OCI-LY3 (cell line): ENCODE results near the gene RAMP1.

Experiments
- H2AFZ ChIP-seq: fragments of 200-600, 300-600 bp; shearing (Covaris generic); 2 replicates; pipeline ENCODE4 v1.6.0; 2014; ENCODE audit warnings: antibody characterized with exemption, low read depth, low read length
- H3K27ac ChIP-seq: fragments of 200-600, 300-600 bp; sonication (generic); 2 replicates; pipeline ENCODE4 v1.5.1; 2014; ENCODE audit warnings: mild to moderate bottlenecking, low read length, moderate library complexity, mixed read lengths
- H3K27me3 ChIP-seq: fragments of 200-600, 300-600 bp; sonication (generic); 2 replicates; pipeline ENCODE4 v1.6.1; 2014; ENCODE audit warnings: low read depth, low read length, mixed read lengths
- H3K36me3 ChIP-seq: fragments of 200-600, 300-600 bp; sonication (generic); replicated peaks from 2 replicates; pipeline ENCODE3; 2014; ENCODE audit warnings: low read depth, low read length, mixed read lengths
- H3K4me1 ChIP-seq: fragments of 300-600, 200-600 bp; sonication (generic); 2 replicates; pipeline ENCODE4 v1.6.1; 2014; ENCODE audit warnings: low read length, mixed read lengths
- H3K4me2 ChIP-seq: fragments of 200-600, 300-600 bp; sonication (generic); 2 replicates; pipeline ENCODE4 v1.6.1; 2014; ENCODE audit warnings: low read length, mixed read lengths
- H3K4me3 ChIP-seq: fragments of 300-600, 200-600 bp; sonication (generic); 2 replicates; pipeline ENCODE4 v1.5.1; 2014; ENCODE audit warnings: antibody characterized with exemption, mild to moderate bottlenecking, low read length, moderate library complexity
- H3K79me2 ChIP-seq: fragments of 300-600, 200-600 bp; shearing (Covaris generic); 2 replicates; pipeline ENCODE4 v1.6.1; 2014; ENCODE audit warnings: mild to moderate bottlenecking, low read length, mixed read lengths
- H3K9ac ChIP-seq: fragments of 300-600, 200-600 bp; shearing (Covaris generic); 2 replicates; pipeline ENCODE4 v1.6.0; 2014; ENCODE audit warnings: mild to moderate bottlenecking, low read length, moderate library complexity
- H3K9me3 ChIP-seq: fragments of 200-600, 300-600 bp; shearing (Covaris generic); 2 replicates; pipeline ENCODE4 v1.6.1; 2014; ENCODE audit warnings: low read length, mixed read lengths; ENCODE audit not compliant: insufficient read depth
- H4K20me1 ChIP-seq: fragments of 200-600, 300-600 bp; sonication (generic); 2 replicates; pipeline ENCODE4 v1.6.1; 2016; ENCODE audit warnings: low read length, mixed read lengths; ENCODE audit not compliant: insufficient read depth
- EZH2phosphoT487 ChIP-seq: fragments of 200-600 bp; shearing (Covaris generic); IDR thresholded peaks from 2 replicates; pipeline ENCODE4 v1.6.1; 2018; ENCODE audit warnings: antibody characterized with exemption, mixed run types, low read depth
- TF ChIP-seq, protein P1 (sequence below): fragments of 200-600, 300-600 bp; sonication (generic); IDR thresholded peaks from 2 replicates; pipeline ENCODE4 v1.5.1; 2014; ENCODE audit warnings: antibody characterized with exemption, low read length, low read depth

The RAMP1 gene

GRCh38 chr2:237940828-237941227, 81.4 kb downstream of the RAMP1 start:
- Histone ChIP-seq H3K27me3 (no peaks in the 10 kb centered on the region), H3K9ac (no peak overlapping the region), H2AFZ (no peak overlapping the region), H3K4me2 (no peak overlapping the region), H3K4me3 (no peak overlapping the region), H3K4me1 (no peaks in the 10 kb centered on the region), H3K9me3 (no peaks in the 10 kb centered on the region), H4K20me1 (no peaks in the 10 kb centered on the region), H3K79me2 (no peaks in the 10 kb centered on the region), H3K36me3 (no peaks in the 10 kb centered on the region), H3K27ac (no peak overlapping the region)
- no peak for TF ChIP-seq EZH2phosphoT487
- TF ChIP-seq, protein P1, sequence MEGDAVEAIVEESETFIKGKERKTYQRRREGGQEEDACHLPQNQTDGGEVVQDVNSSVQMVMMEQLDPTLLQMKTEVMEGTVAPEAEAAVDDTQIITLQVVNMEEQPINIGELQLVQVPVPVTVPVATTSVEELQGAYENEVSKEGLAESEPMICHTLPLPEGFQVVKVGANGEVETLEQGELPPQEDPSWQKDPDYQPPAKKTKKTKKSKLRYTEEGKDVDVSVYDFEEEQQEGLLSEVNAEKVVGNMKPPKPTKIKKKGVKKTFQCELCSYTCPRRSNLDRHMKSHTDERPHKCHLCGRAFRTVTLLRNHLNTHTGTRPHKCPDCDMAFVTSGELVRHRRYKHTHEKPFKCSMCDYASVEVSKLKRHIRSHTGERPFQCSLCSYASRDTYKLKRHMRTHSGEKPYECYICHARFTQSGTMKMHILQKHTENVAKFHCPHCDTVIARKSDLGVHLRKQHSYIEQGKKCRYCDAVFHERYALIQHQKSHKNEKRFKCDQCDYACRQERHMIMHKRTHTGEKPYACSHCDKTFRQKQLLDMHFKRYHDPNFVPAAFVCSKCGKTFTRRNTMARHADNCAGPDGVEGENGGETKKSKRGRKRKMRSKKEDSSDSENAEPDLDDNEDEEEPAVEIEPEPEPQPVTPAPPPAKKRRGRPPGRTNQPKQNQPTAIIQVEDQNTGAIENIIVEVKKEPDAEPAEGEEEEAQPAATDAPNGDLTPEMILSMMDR: no peak

DNA sequence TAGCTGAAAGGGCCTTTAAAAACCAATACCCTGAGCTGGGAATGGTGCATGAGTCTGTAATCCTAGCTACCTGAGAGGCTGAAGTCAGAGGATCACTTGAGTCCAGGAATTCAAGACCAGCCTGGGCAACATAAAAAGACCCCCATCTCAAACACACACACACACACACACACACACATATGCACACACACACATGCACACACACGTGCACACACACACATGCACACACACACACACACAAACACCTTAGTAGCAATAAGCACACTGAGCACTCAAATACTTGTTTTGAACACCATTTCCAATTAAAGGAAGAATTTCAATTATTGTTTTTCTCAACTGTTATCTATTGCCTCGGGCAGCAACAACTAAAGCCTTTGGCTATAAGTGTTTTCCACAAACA, 81.8 kb downstream of the RAMP1 start:
- Histone ChIP-seq H3K4me3 (no peak overlapping the region), H3K36me3 (no peaks in the 10 kb centered on the region), H3K4me1 (no peaks in the 10 kb centered on the region), H3K27me3 (no peaks in the 10 kb centered on the region), H3K27ac (no peak overlapping the region), H3K4me2 (no peak overlapping the region), H2AFZ (no peak overlapping the region), H3K79me2 (no peaks in the 10 kb centered on the region), H3K9ac (no peak overlapping the region), H3K9me3 (no peaks in the 10 kb centered on the region), H4K20me1 (no peaks in the 10 kb centered on the region)
- TF ChIP-seq EZH2phosphoT487: no peak
- TF ChIP-seq, protein P1: no peak

GRCh38 chr2:237942513-237942899, 83.1 kb downstream of the RAMP1 start:
- no peaks in the 10 kb centered on the region for H3K36me3 ChIP-seq
- no peak overlapping the region for H3K9ac ChIP-seq
- H4K20me1 ChIP-seq: no peaks in the 10 kb centered on the region
- no peak overlapping the region for H3K4me3 ChIP-seq
- no peaks in the 10 kb centered on the region for H3K9me3 ChIP-seq
- H3K79me2 ChIP-seq: no peaks in the 10 kb centered on the region
- H3K27ac ChIP-seq: no peak overlapping the region
- H3K4me1 ChIP-seq: no peaks in the 10 kb centered on the region
- TF ChIP-seq, protein P1: no peak
- TF ChIP-seq EZH2phosphoT487: no peak
- H2AFZ ChIP-seq: no peak overlapping the region
- no peaks in the 10 kb centered on the region for H3K27me3 ChIP-seq
- H3K4me2 ChIP-seq: no peak overlapping the region

DNA sequence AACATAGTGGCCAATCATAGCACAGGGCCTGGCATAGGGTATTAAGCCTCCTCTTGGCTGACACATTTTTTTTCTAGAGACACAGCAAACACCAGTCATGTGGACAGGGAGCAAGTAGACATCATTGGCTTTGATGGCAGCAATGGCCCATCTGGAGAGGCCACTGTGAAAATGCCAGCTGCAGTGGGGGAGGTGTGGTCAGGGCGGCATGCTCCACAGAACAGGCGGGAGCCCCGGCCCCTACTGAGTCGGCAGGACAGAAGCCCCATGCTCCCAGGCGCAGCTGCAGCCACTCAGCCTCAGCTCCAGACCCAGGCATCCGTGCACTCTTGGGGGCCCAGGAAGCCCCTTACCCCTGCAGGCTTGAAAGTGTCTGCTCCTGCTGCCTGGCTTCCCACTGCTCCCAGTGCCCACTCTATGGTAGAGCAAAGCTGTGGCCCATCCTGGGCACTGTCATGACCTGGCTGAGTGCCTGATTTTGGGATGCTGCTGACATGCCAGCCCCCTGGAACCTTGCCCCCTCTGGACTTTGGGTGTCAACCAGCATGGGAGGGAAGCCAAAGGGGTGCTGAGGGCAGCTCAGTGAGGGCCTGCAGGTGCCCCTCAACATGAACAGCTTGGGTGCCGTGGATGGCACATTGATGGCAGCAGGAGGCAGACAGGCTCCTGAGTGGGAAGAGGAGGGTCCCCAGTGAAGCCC, 84.1 kb downstream of the RAMP1 start:
- TF ChIP-seq, protein P1: no peak
- no peak for TF ChIP-seq EZH2phosphoT487
- no peaks in the 10 kb centered on the region for H3K79me2 ChIP-seq
- no peak overlapping the region for H3K4me2 ChIP-seq
- no peak overlapping the region for H3K9ac ChIP-seq
- H3K4me3 ChIP-seq: no peak overlapping the region
- no peak overlapping the region for H2AFZ ChIP-seq
- no peaks in the 10 kb centered on the region for H3K9me3 ChIP-seq
- no peaks in the 10 kb centered on the region for H3K36me3 ChIP-seq
- no peaks in the 10 kb centered on the region for H3K4me1 ChIP-seq
- no peak overlapping the region for H3K27ac ChIP-seq
- H4K20me1 ChIP-seq: no peaks in the 10 kb centered on the region
- H3K27me3 ChIP-seq: no peaks in the 10 kb centered on the region
